ENCODE measurements around the gene NKD2. TPM values are rescaled to one million over a fixed set of nuclear protein-coding genes. Genes with fewer than 3 reads are reported as not detected.

The NKD2 gene
- total and polyA plus RNA-seq, 7 experiments from 2014 or later = 4.8 TPM; not detected in 6

- no peaks in the 10 kb centered on the region for H3K9me3 ChIP-seq (ENCODE audit: control insufficient read depth in 2 of 3, low read length in 3 of 3)
- Mint-ChIP-seq H3K27me3 (peaks cover 35 to 48% (median 42%) of the 10 kb centered on the region in 5 donors), H3K4me3 (peak overlapping the region in 9 of 10 donors; percentile 30 to 64 (median 51)), H3K27ac (no peak overlapping the region), H3K4me1 (peaks cover 12 to 29% (median 17%) of the 10 kb centered on the region in 7 donors), H3K9me3 (no peaks in the 10 kb centered on the region), H3K36me3 (no peaks in the 10 kb centered on the region)
- ATAC-seq (no peak), DNase-seq (no peak)
- H3K27ac ChIP-seq (ENCODE audit: low read depth, low read length) = no peak overlapping the region
- ChIA-PET POLR2A (no interaction called here), CTCF (no interaction called here)
- H3K36me3 ChIP-seq (ENCODE audit: control insufficient read depth in 2 of 3, insufficient read depth in 3 of 3, low read length in 3 of 3) = no peaks in the 10 kb centered on the region
- intact Hi-C loops (cut with micrococcal nuclease) = no loop called here
- H3K27me3 ChIP-seq (ENCODE audit: control insufficient read depth in 2 of 2, insufficient read depth in 2 of 2, low read length in 2 of 2) = peaks cover 0 to 10% of the 10 kb centered on the region in 2 donors
- H3K4me1 ChIP-seq (ENCODE audit: control insufficient read depth in 2 of 2, insufficient read depth in 2 of 2, low read length in 2 of 2) = peaks cover 2 to 19% of the 10 kb centered on the region in 2 donors
- no peak overlapping the region for H3K4me3 ChIP-seq (ENCODE audit: low read length)
Observed at GRCh38 chr5:1010181-1010510, 1.5 kb downstream of the NKD2 start.

- CTCF ChIA-PET = no interaction called here
Observed at GRCh38 chr5:1010641-1011046, 2.0 kb downstream of the NKD2 start.

GRCh38 chr5:1011226-1011631 is 2.6 kb downstream of the NKD2 start:
- Mint-ChIP-seq H3K27me3 (peaks cover 30 to 41% (median 38%) of the 10 kb centered on the region in 5 donors), H3K4me3 (peak overlapping the region in 8 of 10 donors; percentile 1 to 68 (median 48)), H3K9me3 (no peaks in the 10 kb centered on the region), H3K27ac (peak overlapping the region in 1 of 9 donors; percentile 66), H3K4me1 (peaks cover 7 to 24% (median 11%) of the 10 kb centered on the region in 7 donors), H3K36me3 (no peaks in the 10 kb centered on the region)
- H3K4me1 ChIP-seq (ENCODE audit: control insufficient read depth in 2 of 2, insufficient read depth in 2 of 2, low read length in 2 of 2) = peaks cover 0 to 10% of the 10 kb centered on the region in 2 donors
- CTCF ChIA-PET = no interaction called here
- DNase-seq (peak in 7 of 9 donors; percentile 31 to 55 (median 46)), ATAC-seq (peak; percentile 40)
- POLR2A ChIA-PET = interaction anchor here (0.8 kb wide), 1 partner anchor 94 kb away, joined by 3 read pairs; no protein-coding TSS in a partner anchor
- no peaks in the 10 kb centered on the region for H3K36me3 ChIP-seq (ENCODE audit: control insufficient read depth in 2 of 3, insufficient read depth in 3 of 3, low read length in 3 of 3)
- intact Hi-C loops (cut with micrococcal nuclease) = loop anchor here (1.0 kb wide), 1 partner anchor 88 kb away; no protein-coding TSS in a partner anchor
- H3K27me3 ChIP-seq (ENCODE audit: control insufficient read depth in 2 of 2, insufficient read depth in 2 of 2, low read length in 2 of 2) = peaks cover 0 to 9% of the 10 kb centered on the region in 2 donors
- no peak overlapping the region for H3K4me3 ChIP-seq (ENCODE audit: low read length)
- H3K9me3 ChIP-seq (ENCODE audit: control insufficient read depth in 2 of 3, low read length in 3 of 3) = no peaks in the 10 kb centered on the region
- no peak overlapping the region for H3K27ac ChIP-seq (ENCODE audit: low read depth, low read length)

More at GRCh38 chr5:1010641-1011046, 2.0 kb downstream of the NKD2 start:
- Histone ChIP-seq H3K4me1 (ENCODE audit: control insufficient read depth in 2 of 2, insufficient read depth in 2 of 2, low read length in 2 of 2) (peaks cover 0 to 14% of the 10 kb centered on the region in 2 donors), H3K27me3 (ENCODE audit: control insufficient read depth in 2 of 2, insufficient read depth in 2 of 2, low read length in 2 of 2) (peaks cover 0 to 10% of the 10 kb centered on the region in 2 donors), H3K36me3 (ENCODE audit: control insufficient read depth in 2 of 3, insufficient read depth in 3 of 3, low read length in 3 of 3) (no peaks in the 10 kb centered on the region), H3K4me3 (ENCODE audit: low read length) (no peak overlapping the region), H3K9me3 (ENCODE audit: control insufficient read depth in 2 of 3, low read length in 3 of 3) (no peaks in the 10 kb centered on the region), H3K27ac (ENCODE audit: low read depth, low read length) (no peak overlapping the region)
- Mint-ChIP-seq H3K27ac (no peak overlapping the region), H3K36me3 (no peaks in the 10 kb centered on the region), H3K4me1 (peaks cover 11 to 28% (median 16%) of the 10 kb centered on the region in 7 donors), H3K9me3 (no peaks in the 10 kb centered on the region), H3K27me3 (peaks cover 35 to 46% (median 42%) of the 10 kb centered on the region in 5 donors), H3K4me3 (peak overlapping the region in 7 of 10 donors; percentile 27 to 62 (median 51))
- intact Hi-C loops (cut with micrococcal nuclease) = loop anchor here (1.0 kb wide), 1 partner anchor 87 kb away; no protein-coding TSS in a partner anchor
- ATAC-seq (no peak), DNase-seq (no peak)
- POLR2A ChIA-PET = interaction anchor here (0.8 kb wide), 1 partner anchor 95 kb away, joined by 3 read pairs; no protein-coding TSS in a partner anchor

GRCh38 chr5:1011741-1012312 is 3.2 kb downstream of the NKD2 start:
- Mint-ChIP-seq H3K27me3 (peaks cover 30 to 35% (median 34%) of the 10 kb centered on the region in 5 donors), H3K27ac (no peak overlapping the region)
- intact Hi-C loops (cut with micrococcal nuclease) = loop anchor here (1.0 kb wide), 1 partner anchor 89 kb away; no protein-coding TSS in a partner anchor

GRCh38 chr5:1012313-1012841 is 3.8 kb downstream of the NKD2 start:
- no peak overlapping the region for H3K27ac Mint-ChIP-seq
- no peaks in the 10 kb centered on the region for H3K36me3 Mint-ChIP-seq
- ChIA-PET POLR2A (no interaction called here), CTCF (no interaction called here)
- H3K9me3 Mint-ChIP-seq = no peaks in the 10 kb centered on the region
- ATAC-seq (no peak), DNase-seq (no peak)
- peaks cover 28 to 32% (median 29%) of the 10 kb centered on the region in 5 donors for H3K27me3 Mint-ChIP-seq
- Histone ChIP-seq H3K4me3 (ENCODE audit: low read length) (no peak overlapping the region), H3K36me3 (ENCODE audit: control insufficient read depth in 2 of 3, insufficient read depth in 3 of 3, low read length in 3 of 3) (no peaks in the 10 kb centered on the region), H3K27me3 (ENCODE audit: control insufficient read depth in 2 of 2, insufficient read depth in 2 of 2, low read length in 2 of 2) (peaks cover 0 to 7% of the 10 kb centered on the region in 2 donors), H3K4me1 (ENCODE audit: control insufficient read depth in 2 of 2, insufficient read depth in 2 of 2, low read length in 2 of 2) (peaks cover 0 to 10% of the 10 kb centered on the region in 2 donors), H3K9me3 (ENCODE audit: control insufficient read depth in 2 of 3, low read length in 3 of 3) (no peaks in the 10 kb centered on the region), H3K27ac (ENCODE audit: low read depth, low read length) (no peak overlapping the region)
- H3K4me1 Mint-ChIP-seq = peaks cover 4 to 20% (median 11%) of the 10 kb centered on the region in 7 donors
- intact Hi-C loops (cut with micrococcal nuclease) = no loop called here
- no peak overlapping the region for H3K4me3 Mint-ChIP-seq

More at GRCh38 chr5:1011741-1012312, 3.2 kb downstream of the NKD2 start:
- no peaks in the 10 kb centered on the region for H3K36me3 Mint-ChIP-seq
- Histone ChIP-seq H3K9me3 (ENCODE audit: control insufficient read depth in 2 of 3, low read length in 3 of 3) (no peaks in the 10 kb centered on the region), H3K36me3 (ENCODE audit: control insufficient read depth in 2 of 3, insufficient read depth in 3 of 3, low read length in 3 of 3) (no peaks in the 10 kb centered on the region), H3K4me1 (ENCODE audit: control insufficient read depth in 2 of 2, insufficient read depth in 2 of 2, low read length in 2 of 2) (peaks cover 0 to 10% of the 10 kb centered on the region in 2 donors), H3K27me3 (ENCODE audit: control insufficient read depth in 2 of 2, insufficient read depth in 2 of 2, low read length in 2 of 2) (peaks cover 0 to 7% of the 10 kb centered on the region in 2 donors), H3K4me3 (ENCODE audit: low read length) (no peak overlapping the region), H3K27ac (ENCODE audit: low read depth, low read length) (no peak overlapping the region)
- ATAC-seq = no peak
- no peak for DNase-seq
- CTCF ChIA-PET = no interaction called here
- H3K9me3 Mint-ChIP-seq = no peaks in the 10 kb centered on the region
- H3K4me3 Mint-ChIP-seq = peak overlapping the region in 1 of 10 donors; percentile 12
- POLR2A ChIA-PET = no interaction called here
- H3K4me1 Mint-ChIP-seq = peaks cover 4 to 20% (median 11%) of the 10 kb centered on the region in 7 donors

GRCh38 chr5:1012900-1013237 is 4.3 kb downstream of the NKD2 start:
- ChIA-PET POLR2A (no interaction called here), CTCF (no interaction called here)
- Mint-ChIP-seq H3K27ac (no peak overlapping the region), H3K4me1 (peaks cover 4 to 16% (median 10%) of the 10 kb centered on the region in 7 donors), H3K9me3 (no peaks in the 10 kb centered on the region), H3K36me3 (no peaks in the 10 kb centered on the region), H3K27me3 (peaks cover 23 to 27% (median 24%) of the 10 kb centered on the region in 5 donors), H3K4me3 (no peak overlapping the region)
- ATAC-seq (no peak), DNase-seq (no peak)
- H3K4me3 ChIP-seq (ENCODE audit: low read length) = no peak overlapping the region
- H3K27me3 ChIP-seq (ENCODE audit: control insufficient read depth in 2 of 2, insufficient read depth in 2 of 2, low read length in 2 of 2) = peaks cover 0 to 7% of the 10 kb centered on the region in 2 donors
- peaks cover 0 to 10% of the 10 kb centered on the region in 2 donors for H3K4me1 ChIP-seq (ENCODE audit: control insufficient read depth in 2 of 2, insufficient read depth in 2 of 2, low read length in 2 of 2)
- no peaks in the 10 kb centered on the region for H3K9me3 ChIP-seq (ENCODE audit: control insufficient read depth in 2 of 3, low read length in 3 of 3)
- H3K27ac ChIP-seq (ENCODE audit: low read depth, low read length) = no peak overlapping the region
- no peaks in the 10 kb centered on the region for H3K36me3 ChIP-seq (ENCODE audit: control insufficient read depth in 2 of 3, insufficient read depth in 3 of 3, low read length in 3 of 3)
- intact Hi-C loops (cut with micrococcal nuclease) = no loop called here

Data from naive thymus-derived CD4-positive, alpha-beta T cell (primary cell).